HG03045 (cell line): ENCODE results near the gene CLIC5.

Experiments
- ATAC-seq: cut with Tn5 transposase; IDR thresholded peaks from one replicate; pipeline ENCODE4 v1.9.1; 2021; ENCODE audit warnings: mild to moderate bottlenecking, moderate library complexity; ENCODE audit not compliant: unreplicated experiment

CLIC5 gene

GRCh38 chr6:45851034-45851400 is 164.6 kb downstream of the CLIC5 start:
- no peak for ATAC-seq

GRCh38 chr6:45850378-45851033 is 165.2 kb downstream of the CLIC5 start:
- no peak for ATAC-seq

- ATAC-seq = no peak
Observed at GRCh38 chr6:45845567-45845966, 170.1 kb downstream of the CLIC5 start.

GRCh38 chr6:45844986-45845385 is 170.7 kb downstream of the CLIC5 start:
- no peak for ATAC-seq

DNA sequence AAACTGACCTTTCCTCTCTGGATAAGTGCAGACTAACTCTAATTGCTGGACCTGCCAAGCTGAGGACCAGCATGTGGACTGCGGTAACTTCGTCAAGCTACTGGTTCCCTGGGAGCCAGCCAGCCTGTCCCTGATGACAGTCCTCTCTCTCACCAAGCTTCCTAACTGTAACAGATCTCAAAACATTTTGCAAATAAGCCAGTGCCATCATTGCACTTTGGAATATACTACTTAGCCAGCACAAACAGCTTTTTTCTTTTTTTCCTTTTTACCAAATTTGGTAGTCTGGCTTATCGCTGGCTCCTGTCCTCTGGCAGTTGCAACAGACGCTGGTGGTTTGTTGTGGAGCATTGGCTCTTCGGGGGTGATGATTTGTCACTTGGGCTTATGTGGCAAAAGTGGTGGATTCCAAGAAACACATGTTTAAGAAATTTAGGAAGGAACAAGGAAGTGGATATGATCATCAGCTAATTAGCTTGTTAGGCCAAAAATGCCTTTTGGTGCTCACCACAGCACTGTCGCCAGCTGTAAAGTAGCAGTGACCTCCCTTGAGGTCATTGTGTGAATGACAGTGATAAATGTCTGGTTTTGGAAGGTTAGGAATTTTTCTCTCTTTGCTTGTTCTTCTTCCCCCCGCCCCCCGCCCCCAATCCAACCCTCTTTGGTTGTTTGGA is 171.7 kb downstream of the CLIC5 start:
- no peak for ATAC-seq

DNA sequence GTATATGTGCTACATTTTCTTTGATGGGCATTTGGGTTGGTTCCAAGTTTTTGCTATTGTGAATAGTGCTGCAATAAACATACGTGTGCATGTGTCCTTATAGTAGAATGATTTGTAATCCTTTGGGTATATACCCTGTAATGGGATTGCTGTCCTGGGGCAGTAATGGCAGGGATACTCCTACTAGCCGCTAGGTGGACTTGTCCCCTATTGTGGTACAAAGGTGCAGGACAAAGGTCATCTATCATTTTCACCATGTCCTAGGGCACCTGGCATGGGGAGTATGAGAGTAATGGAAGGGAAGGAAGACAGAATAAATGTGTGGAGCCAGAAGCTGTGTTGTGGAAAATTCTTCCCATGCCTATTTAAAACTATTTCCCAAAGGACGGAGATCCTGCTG is 174.6 kb downstream of the CLIC5 start:
- no peak for ATAC-seq

DNA sequence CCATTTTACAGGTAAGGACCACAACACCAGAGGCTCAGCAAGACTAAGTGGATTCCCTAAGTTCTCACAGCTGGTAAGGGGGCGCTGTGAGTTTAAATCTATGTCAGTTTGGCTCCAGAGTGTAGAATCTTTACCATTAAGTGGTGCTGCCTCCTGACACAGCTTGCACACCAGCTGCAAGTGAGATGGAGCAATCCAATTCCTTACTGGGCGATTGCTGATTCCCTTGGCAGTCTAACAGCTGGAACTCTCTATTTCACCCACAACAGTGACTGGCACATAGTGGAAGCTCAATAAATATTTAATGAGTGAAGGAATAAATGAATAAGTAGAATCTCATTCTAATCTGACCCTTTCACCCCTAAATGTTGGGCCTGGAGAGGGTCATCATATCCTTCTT is 176.7 kb downstream of the CLIC5 start:
- ATAC-seq = no peak

GRCh38 chr6:45838451-45838850 is 177.2 kb downstream of the CLIC5 start:
- no peak for ATAC-seq

- ATAC-seq = no peak
Observed at GRCh38 chr6:45837541-45838200, 178.0 kb downstream of the CLIC5 start.

DNA sequence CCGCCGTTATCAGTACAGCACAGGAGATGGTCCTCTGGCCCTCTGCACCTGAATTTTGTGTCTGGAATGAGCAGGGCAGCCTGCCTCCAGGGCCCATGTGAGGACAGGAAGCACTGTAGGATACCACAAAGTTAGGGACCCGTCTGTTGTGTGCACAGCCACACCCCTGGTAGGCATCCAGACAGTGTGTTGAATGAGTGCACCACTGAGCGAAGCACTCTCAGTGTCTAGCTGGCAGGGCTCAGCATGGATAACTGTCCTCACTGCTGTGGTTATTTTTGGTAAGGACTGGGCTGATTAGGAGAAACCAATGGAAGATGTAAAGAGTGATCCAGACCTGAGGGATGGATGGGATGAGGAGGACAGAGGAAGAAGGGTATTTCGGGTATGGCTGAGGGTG is 178.7 kb downstream of the CLIC5 start:
- ATAC-seq = no peak

- ATAC-seq = no peak
Observed at GRCh38 chr6:45836438-45836824, 179.2 kb downstream of the CLIC5 start.

DNA sequence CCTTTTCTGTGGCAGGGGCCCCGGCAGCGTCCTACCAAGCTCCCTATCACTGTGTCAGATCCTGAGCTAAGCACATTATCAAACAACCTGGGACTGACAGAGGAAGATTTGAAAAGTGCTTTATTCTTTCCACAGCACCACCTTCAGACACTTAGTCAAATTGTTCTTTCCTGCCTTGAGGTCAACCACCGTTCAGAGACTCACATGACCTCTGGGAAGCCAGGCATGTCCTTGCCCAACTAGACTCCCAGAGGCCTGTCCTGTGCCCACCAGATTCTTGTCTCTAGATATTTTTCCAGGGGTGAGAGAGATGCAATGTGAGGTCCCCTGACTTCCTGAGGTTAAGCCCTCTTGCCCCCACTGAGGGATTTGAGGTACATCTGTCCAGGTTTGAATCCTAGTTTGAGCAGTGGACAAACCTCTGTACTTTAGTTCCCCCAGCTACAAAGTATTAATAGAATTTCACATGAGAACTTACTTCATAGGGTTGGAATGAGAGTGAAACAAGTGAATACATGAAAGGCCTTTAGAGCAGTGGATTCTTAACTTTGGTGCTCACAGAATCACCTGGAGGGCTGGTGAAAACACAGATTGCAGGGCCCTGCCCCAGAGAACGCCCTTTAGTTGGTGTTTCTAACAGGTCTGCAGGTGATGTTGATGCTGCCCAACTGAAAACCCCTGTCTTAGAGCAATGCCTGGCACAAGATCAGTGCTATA is 179.8 kb downstream of the CLIC5 start:
- ATAC-seq = no peak

DNA sequence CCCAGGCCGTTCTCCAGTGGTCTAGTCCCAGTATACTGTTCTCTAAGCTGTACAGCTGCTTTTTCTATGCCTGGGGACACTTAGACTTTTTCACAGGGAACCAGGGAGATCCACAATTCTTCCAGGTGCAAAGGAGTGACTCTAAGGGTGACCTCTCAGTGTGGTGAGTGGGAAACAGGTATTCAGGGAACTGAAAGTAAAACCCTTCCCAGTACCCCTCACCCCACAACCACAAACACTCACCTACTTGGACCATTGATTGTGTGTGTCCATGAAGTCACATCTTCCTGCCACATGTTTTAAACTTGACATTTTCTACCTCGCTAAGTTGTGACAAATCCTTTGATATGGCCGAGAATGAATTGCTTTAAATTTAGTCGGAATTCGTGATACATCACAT is 183.6 kb downstream of the CLIC5 start:
- no peak for ATAC-seq
